PC-3 (cell line): ENCODE measurements around the gene FTL. TPM values are rescaled to one million over a fixed set of nuclear protein-coding genes. Genes with fewer than 3 reads are reported as not detected.
A peak's percentile ranks its signal among the peaks of the same experiment; 100 is the strongest.

Experiments used
- ATAC-seq: fragments of 200-7000 bp; cut with Tn5 transposase; 2 replicates; pipeline ENCODE4 v1.9.1; 2020; ENCODE audit warnings: mild to moderate bottlenecking, moderate library complexity
- BruUV-seq: library from RNA; stranded (reverse); fragments of 400-500 nt; replicated peaks from 2 replicates; lab custom pipeline; 2021; lab: Mats Ljungman, UMichigan
- CTCF ChIA-PET: fragments of 300-600 bp; sonication (Branson Sonifier 250); formaldehyde crosslinking; loops from one replicate; lab custom pipeline; 2022; ENCODE audit warnings: antibody characterized with exemption; lab: Charles Lee
- POLR2A ChIA-PET: fragments of 300-600 bp; sonication (Branson Sonifier 250); formaldehyde crosslinking; loops from one replicate; lab custom pipeline; 2022; ENCODE audit warnings: antibody characterized with exemption; ENCODE audit not compliant: unreplicated experiment; lab: Charles Lee
- DNase-seq: peaks from one replicate; pipeline ENCODE4 v3.0.0-alpha.2; 2015
- H2AFZ ChIP-seq: fragments of 300-600 bp; sonication (generic); 2 replicates; pipeline ENCODE4 v1.6.0; 2016; ENCODE audit warnings: antibody characterized with exemption, low read length
- H3F3A ChIP-seq: fragments of 300-600 bp; sonication (generic); one replicate; pipeline ENCODE4 v1.6.0; 2017; ENCODE audit warnings: antibody characterized with exemption, low read length, control low read depth, mild to moderate bottlenecking; ENCODE audit not compliant: unreplicated experiment
- H3K27ac ChIP-seq: fragments of 300-600 bp; sonication (generic); 2 replicates; pipeline ENCODE4 v1.5.1; 2016; ENCODE audit warnings: mild to moderate bottlenecking, low read length
- H3K27me3 ChIP-seq: fragments of 300-600 bp; sonication (generic); 2 replicates; pipeline ENCODE4 v1.6.1; 2016; ENCODE audit warnings: low read length, mixed read lengths
- H3K36me3 ChIP-seq: fragments of 300-600 bp; sonication (generic); 2 replicates; pipeline ENCODE4 v1.6.1; 2016; ENCODE audit warnings: low read depth, mixed run types, low read length, mixed read lengths
- H3K4me1 ChIP-seq: fragments of 300-600 bp; sonication (generic); 2 replicates; pipeline ENCODE4 v1.5.1; 2016; ENCODE audit warnings: low read length; ENCODE audit not compliant: insufficient read depth
- H3K4me2 ChIP-seq: fragments of 300-600 bp; sonication (generic); 2 replicates; pipeline ENCODE4 v1.6.0; 2016; ENCODE audit warnings: low read length
- H3K4me3 ChIP-seq: fragments of 300-600 bp; sonication (generic); 2 replicates; pipeline ENCODE4 v1.5.1; 2016; ENCODE audit warnings: mild to moderate bottlenecking, low read length, mixed read lengths
- H3K79me2 ChIP-seq: fragments of 300-600 bp; sonication (generic); 2 replicates; pipeline ENCODE4 v1.6.1; 2017; ENCODE audit warnings: low read length, mixed read lengths
- H3K9ac ChIP-seq: fragments of 300-600 bp; sonication (generic); 2 replicates; pipeline ENCODE4 v1.6.0; 2016; ENCODE audit warnings: mild to moderate bottlenecking, low read length
- H3K9me2 ChIP-seq: fragments of 300-600 bp; sonication (generic); replicated peaks from 2 replicates; pipeline ENCODE4 v1.6.1; 2016; ENCODE audit warnings: mixed run types, low read length, mixed read lengths
- H3K9me3 ChIP-seq: fragments of 300-600 bp; sonication (generic); 2 replicates; pipeline ENCODE4 v1.6.1; 2016; ENCODE audit warnings: low read length, mixed read lengths
- H4K20me1 ChIP-seq: fragments of 300-600 bp; sonication (generic); 2 replicates; pipeline ENCODE4 v1.6.1; 2016; ENCODE audit warnings: low read length, mixed read lengths
- EZH2 ChIP-seq: fragments of 300-600 bp; sonication (generic); IDR thresholded peaks from one replicate; pipeline ENCODE4 v1.6.1; 2017; ENCODE audit warnings: antibody characterized with exemption, mild to moderate bottlenecking, low read length; ENCODE audit not compliant: unreplicated experiment
- EZH2phosphoT487 ChIP-seq: fragments of 300-600 bp; sonication (generic); IDR thresholded peaks from 2 replicates; pipeline ENCODE4 v1.6.1; 2018; ENCODE audit warnings: mild to moderate bottlenecking, antibody characterized with exemption, low read length, borderline replicate concordance
- intact Hi-C: fragments of 100-400 bp; cut with micrococcal nuclease; formaldehyde crosslinking; loops from 2 replicates; pipeline ENCODE4 v1.9.0; 2023
- total RNA-seq: library from RNA; depleted of rRNA; stranded (reverse); fragments of >200 nt; gene quantifications from 2 replicates; pipeline ENCODE4 v1.2.3, GENCODE V29; 2014
- TF ChIP-seq, protein P1 (sequence below): fragments of 300-600 bp; sonication (generic); conservative IDR thresholded peaks from 2 replicates; pipeline ENCODE4 v1.5.1; 2017; ENCODE audit warnings: antibody characterized with exemption, low read depth, mild to moderate bottlenecking, low read length

Gene FTL
- total RNA-seq, 1 experiment from 2014 or later, result 1,109 TPM

DNA sequence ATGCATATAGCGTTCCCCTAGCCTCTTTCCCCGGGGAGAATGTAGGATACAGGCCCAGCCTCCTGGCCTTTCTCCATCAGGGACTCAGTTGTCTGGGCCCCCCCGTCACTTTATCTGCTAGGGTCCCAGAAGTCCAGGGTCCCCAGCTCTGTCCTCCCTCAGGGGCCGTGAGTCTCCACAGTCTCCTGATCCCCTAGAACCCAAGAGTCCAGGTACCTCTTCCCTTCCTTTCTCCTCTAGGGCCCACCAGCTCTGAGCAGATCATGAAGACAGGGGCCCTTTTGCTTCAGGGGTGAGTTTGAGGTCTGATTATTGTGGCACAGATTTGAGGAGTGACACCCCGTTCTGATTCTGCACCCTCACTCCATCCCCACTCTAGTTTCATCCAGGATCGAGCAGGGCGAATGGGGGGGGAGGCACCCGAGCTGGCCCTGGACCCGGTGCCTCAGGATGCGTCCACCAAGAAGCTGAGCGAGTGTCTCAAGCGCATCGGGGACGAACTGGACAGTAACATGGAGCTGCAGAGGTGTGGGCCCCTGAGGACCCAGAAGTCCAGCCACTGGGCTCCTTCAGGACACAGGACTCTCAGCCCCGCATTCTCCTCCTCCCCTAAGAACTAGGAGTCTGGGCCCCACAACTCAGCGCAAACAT is 9.7 kb upstream of the FTL start:
- ChIA-PET CTCF (no interaction called here), POLR2A (no interaction called here)
- no peaks in the 10 kb centered on the region for H4K20me1 ChIP-seq
- H3K9ac ChIP-seq, result peak overlapping the region; percentile 94
- no peaks in the 10 kb centered on the region for H3K27me3 ChIP-seq
- ATAC-seq (no peak), DNase-seq (no peak)
- H3F3A ChIP-seq, result no peaks in the 10 kb centered on the region
- H3K79me2 ChIP-seq, result peaks cover 15% of the 10 kb centered on the region
- H3K4me3 ChIP-seq, result peak overlapping the region; percentile 87
- H3K9me3 ChIP-seq, result no peaks in the 10 kb centered on the region
- H3K4me2 ChIP-seq, result peak overlapping the region; percentile 83
- intact Hi-C loops, result no loop called here
- no TSS peak for BruUV-seq
- TF ChIP-seq EZH2 (no peak), EZH2phosphoT487 (no peak)
- TF ChIP-seq, protein P1, sequence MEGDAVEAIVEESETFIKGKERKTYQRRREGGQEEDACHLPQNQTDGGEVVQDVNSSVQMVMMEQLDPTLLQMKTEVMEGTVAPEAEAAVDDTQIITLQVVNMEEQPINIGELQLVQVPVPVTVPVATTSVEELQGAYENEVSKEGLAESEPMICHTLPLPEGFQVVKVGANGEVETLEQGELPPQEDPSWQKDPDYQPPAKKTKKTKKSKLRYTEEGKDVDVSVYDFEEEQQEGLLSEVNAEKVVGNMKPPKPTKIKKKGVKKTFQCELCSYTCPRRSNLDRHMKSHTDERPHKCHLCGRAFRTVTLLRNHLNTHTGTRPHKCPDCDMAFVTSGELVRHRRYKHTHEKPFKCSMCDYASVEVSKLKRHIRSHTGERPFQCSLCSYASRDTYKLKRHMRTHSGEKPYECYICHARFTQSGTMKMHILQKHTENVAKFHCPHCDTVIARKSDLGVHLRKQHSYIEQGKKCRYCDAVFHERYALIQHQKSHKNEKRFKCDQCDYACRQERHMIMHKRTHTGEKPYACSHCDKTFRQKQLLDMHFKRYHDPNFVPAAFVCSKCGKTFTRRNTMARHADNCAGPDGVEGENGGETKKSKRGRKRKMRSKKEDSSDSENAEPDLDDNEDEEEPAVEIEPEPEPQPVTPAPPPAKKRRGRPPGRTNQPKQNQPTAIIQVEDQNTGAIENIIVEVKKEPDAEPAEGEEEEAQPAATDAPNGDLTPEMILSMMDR, result no peak
- no peaks in the 10 kb centered on the region for H3K9me2 ChIP-seq
- H3K36me3 ChIP-seq, result no peaks in the 10 kb centered on the region
- H3K4me1 ChIP-seq, result peaks cover 4% of the 10 kb centered on the region; the same call in 1 of the 2 replicates
- H2AFZ ChIP-seq, result 0 out of 2 replicates have a peak overlapping the region, but pooled peaks have one; percentile 87
- H3K27ac ChIP-seq, result no peak overlapping the region

DNA sequence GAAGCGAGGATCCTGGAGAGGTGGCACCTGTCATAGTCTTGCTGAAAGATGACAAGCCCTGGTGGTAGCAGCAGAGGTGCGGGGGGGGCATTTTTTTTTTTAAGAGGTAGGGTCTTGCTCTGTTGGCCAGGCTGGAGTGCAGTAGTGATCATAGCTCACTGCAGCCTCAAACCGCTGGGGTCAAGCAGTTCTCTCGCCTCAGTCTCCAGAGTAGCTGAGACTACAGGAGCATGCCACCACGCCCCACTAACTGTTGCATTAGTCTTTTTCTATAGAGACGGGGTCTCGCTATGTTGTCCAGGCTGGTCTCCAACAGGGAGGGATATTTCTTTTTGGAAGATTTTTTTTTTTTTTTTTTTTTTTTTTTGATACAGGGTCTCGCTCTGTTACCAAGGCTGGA is 7.1 kb upstream of the FTL start:
- intact Hi-C loops, result no loop called here
- H3K4me3 ChIP-seq, result no peak overlapping the region
- H4K20me1 ChIP-seq, result no peaks in the 10 kb centered on the region
- peaks cover 10% of the 10 kb centered on the region; the same call in 1 of the 2 replicates for H3K4me1 ChIP-seq
- H2AFZ ChIP-seq, result no peak overlapping the region
- POLR2A ChIA-PET, result no interaction called here
- CTCF ChIA-PET, result no interaction called here
- H3K79me2 ChIP-seq, result peaks cover 15% of the 10 kb centered on the region
- H3K27me3 ChIP-seq, result no peaks in the 10 kb centered on the region
- no peak overlapping the region for H3K4me2 ChIP-seq
- no peaks in the 10 kb centered on the region for H3F3A ChIP-seq
- no peak overlapping the region for H3K9ac ChIP-seq
- no TSS peak for BruUV-seq
- no peaks in the 10 kb centered on the region for H3K36me3 ChIP-seq
- no peaks in the 10 kb centered on the region for H3K9me3 ChIP-seq
- ATAC-seq (no peak), DNase-seq (no peak)
- TF ChIP-seq, protein P1, result no peak
- TF ChIP-seq EZH2 (no peak), EZH2phosphoT487 (no peak)
- H3K27ac ChIP-seq, result no peak overlapping the region
- no peaks in the 10 kb centered on the region for H3K9me2 ChIP-seq
